ENCODE results near the gene GALC.
A peak's percentile ranks its signal among the peaks of the same experiment; 100 is the strongest.
"Not testable (repeated sequence)": the region's sequence is repeated elsewhere in the genome, so short reads cannot be mapped to it uniquely, and the experiment has no call there.

The GALC gene

DNA sequence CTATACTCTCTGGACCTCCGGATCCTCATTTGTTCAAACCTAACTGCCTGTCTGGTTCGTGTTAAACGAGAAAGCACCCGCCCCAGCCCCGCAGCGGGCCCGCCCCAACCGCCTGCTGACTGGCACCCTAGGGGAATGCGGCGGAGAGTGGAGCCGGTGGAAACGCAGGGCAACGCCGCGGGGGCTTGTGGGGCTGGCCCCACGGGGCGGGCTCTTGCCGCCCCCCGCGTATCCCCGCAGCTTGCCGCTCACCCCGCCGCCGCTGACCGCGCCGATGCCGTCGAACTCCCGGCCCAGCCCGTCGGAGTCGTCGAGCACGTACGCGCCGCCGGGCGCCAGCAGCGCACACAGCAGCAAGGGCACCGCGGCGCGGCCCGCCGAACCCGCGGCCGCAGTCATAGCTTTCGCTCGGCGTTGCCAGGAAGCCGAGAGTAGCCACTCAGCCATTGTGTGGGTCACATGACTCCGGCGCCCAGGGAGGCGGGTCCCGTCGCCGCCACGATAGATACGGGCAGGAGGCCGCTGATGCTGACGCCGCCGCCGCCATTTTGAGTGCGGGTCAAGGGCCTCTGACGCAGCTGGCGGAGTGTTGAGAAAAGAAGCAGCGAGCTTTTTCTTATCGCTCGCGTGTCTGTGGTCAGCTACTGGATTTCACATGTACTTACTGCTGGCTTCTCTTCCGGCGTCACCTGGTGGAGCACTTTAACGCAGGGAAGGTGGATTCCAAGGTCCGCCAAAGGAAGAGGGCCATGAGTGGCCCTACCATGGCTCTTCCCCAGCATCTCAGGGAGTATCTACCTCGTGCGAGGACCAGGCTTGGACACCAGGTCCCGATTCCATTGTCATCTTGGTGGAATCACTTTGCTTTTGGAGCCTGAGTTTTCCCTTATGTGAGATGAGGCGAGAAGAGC, at the start of gene GALC:
GALC (minus strand) TSS at position 465 of the 911 bp plus-strand sequence; CDS start at position 447, 18 bp downstream.
- peak; percentile 62 for DNase-seq (ENCODE audit: low read depth, low spot score)

DNA sequence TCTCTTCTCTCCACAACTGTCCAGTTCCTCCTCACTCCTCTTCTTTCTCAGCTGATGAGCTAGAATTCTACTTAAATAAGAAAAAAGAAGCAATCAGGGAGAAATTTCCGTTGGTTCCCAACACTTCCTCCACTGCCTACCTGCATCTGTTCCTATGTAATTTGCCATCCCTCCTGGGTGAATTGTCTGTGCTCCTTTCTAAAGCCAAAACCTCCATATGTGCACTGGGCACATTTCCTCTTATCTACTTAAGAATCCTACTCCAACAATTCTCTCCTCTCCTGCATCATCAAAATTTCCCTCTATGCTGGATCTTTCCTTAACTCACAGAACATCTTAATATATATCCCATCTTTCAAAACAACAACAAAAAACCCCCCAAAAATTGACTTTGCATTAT, 47.2 kb upstream of the GALC start:
- no peak for DNase-seq (ENCODE audit: low read depth, low spot score)

DNA sequence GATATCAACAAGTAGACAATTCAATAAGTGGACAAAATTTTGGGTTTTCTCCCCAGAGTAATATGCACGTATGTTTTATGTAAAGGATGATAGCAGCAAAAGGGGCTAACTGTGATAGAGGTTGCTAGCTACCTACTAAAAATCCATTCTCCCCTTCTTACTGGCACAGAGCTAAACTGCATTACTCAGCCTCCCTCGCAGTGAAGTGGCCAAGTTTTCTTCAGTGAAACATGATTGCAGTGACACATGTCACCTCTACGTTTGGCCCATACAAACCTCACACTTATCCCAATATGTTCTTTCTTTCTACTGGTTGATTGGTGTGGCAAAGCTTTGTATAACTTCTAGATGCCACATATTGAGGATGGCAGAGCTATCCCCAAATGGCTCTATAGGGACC, 46.2 kb upstream of the GALC start:
- DNase-seq (ENCODE audit: low read depth, low spot score) = no peak

DNA sequence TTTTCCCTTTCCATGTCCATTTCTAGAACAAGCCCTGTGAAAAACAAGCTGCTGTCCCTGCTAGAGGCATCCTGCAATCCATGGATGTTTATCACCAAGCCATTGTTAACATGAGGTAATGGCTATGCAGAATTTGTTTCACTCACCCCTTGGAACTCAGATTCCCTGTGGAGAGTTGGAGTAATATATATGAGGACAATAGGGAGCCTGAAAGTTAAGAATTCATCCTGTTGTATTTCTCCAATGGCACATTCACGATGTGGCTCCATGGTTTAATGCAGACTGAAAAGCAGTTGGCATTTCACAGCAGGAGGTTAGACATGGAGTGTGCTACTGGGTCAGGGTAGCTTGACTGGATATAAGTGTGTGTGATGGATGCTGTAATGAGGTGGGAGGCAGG, 44.3 kb upstream of the GALC start:
- DNase-seq (ENCODE audit: low read depth, low spot score) = no peak

DNA sequence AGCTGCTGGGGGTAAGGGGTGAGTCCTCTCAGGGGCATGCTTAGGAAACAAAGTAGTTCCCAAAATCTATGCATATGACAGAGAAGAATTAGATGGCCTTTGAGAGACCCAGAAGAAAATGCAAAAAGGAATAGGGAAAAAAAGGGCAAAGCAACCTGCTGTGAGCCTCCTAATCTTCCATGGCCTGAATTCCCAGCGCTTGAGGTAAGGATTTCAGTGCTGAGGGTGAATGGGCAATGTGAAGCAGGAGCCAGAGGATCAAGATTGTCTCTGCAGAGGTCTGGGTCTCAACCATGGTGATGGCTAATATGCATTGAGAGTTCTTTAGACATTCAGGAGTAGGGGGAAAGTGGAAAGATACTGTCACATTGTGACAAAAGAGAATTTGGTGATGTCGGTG, 43.4 kb upstream of the GALC start:
- no peak for DNase-seq (ENCODE audit: low read depth, low spot score)

DNA sequence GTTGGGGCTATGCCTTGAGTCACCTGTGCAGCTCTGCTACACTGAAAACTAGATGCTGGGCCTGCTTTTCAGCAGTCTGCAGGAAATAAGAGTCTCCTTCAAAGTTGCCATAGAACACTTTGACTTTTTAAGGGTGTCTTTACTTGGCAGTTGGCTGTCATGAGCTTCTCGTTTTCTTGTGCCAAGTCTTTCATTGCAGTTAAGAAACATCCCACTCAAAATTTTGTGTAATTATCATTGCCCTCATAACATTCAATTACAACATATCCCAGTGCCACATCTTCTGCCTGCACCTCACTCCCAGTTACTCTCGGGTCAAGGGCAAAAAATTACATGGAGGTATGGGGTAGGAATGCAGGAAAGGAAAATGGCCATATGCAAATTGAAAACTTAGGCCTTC, 41.1 kb upstream of the GALC start:
- no peak for DNase-seq (ENCODE audit: low read depth, low spot score)

DNA sequence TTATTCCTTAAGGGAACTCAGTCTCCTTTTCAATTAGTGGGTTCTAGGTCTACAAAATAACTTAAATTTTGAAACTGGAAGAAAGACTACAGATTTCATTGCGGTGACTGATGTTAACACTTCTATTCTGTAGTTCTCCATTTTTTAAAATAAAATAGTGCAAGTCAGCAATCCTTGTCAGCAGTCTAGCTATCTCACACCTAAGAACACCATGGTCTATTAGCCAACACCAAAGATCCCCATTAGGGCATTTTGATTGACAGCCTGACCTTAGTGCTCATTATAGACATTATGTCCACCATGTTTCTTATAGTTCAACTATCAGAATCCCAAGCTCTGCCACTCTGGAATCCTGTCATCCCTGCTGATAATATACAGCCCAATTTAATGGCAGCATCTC, 39.4 kb upstream of the GALC start:
- no peak for DNase-seq (ENCODE audit: low read depth, low spot score)

DNA sequence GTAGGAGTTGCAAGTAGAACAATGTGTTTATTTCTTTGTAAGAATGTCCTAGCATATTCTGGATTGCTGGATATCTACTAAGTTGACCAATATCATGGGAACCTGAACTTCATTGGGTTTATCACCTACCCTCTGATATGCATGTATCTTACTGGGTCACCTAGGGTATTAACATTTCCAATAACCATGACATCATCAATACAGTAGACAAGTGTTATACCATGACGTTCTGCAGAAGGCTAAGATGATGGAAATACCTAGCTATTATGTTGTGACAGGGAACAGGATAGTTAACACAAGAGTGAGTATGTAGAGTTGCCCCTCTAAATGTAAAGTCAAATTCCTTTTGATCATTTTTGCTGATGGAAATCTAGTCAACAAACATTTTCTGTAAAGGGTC, 37.9 kb upstream of the GALC start:
- no peak for DNase-seq (ENCODE audit: low read depth, low spot score)

DNA sequence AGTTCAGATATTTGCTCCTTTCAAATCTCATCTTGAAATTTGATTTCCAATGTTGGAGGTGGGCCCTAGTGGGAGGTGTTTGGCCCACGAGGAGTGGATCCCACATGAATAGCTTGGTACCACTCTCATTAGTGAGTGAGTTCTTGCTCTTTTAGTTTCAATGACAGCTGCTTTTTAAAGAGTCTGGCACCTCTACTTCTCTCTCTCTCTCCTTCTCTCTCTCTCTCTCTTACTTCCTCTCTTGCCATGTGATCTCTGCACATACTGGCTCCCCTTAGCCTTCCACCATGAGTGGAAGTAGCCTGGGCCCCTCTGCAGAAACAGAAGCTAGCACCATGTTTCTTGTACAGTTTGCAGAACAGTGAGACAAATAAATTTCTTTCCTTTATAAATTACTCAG, 37.1 kb upstream of the GALC start:
- no peak for DNase-seq (ENCODE audit: low read depth, low spot score)

DNA sequence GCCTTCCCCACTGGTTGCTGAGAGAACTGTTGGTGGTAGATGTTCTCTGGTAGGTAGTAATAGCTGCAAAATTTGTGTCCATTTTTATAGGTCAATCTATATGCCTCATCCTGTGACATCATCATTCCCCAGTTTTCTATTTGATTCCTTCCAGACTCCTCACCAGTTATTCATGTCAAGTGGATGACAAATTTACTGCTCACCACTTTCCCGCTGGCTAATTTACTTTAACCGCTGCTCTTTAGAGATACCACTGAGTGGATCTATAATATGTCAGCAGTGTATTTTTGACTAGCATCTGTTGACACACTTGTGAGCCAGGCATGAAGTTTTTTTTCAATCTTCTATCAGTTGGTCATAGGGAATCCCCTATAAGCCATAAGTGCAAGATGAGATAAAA, 36.5 kb upstream of the GALC start:
- no peak for DNase-seq (ENCODE audit: low read depth, low spot score)

DNA sequence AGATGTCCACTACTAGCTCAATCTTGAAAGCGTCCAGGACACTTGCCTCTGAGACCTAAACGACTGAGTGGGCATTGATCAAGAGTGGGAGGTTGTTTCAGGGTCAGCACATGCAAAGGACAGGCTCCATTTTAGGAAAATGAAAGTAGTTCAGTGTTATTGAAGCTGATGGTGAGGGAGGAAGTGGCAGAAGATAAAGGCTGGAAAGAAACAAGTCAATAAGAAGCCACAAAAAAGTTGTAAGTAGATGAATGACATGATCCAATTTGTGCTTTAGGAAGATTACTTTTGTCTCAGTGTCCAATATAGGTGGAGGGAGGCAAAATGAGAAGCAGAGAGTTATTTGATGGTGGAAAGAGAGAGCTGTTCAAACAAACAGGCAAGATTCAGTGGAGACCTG, 33.9 kb upstream of the GALC start:
- no peak for DNase-seq (ENCODE audit: low read depth, low spot score)

DNA sequence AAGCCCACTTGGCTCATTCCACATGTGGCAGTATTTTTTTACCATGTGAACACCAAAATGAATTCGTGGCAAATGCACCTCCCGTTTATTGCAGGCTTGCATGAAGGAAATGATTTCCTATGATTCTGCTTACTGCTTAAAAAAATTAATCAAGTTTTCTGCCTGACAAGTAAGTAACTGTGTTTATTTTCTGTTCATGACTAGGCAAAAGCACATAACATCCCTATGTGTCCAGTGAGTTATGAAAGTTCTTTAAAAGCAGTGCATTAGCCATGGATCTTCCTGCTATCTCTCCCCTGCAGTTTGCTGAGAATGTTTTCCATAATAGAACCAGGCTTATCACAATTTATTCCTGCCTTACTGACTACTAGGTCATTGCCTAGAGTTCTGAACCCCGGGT, 32.3 kb upstream of the GALC start:
- no peak for DNase-seq (ENCODE audit: low read depth, low spot score)

DNA sequence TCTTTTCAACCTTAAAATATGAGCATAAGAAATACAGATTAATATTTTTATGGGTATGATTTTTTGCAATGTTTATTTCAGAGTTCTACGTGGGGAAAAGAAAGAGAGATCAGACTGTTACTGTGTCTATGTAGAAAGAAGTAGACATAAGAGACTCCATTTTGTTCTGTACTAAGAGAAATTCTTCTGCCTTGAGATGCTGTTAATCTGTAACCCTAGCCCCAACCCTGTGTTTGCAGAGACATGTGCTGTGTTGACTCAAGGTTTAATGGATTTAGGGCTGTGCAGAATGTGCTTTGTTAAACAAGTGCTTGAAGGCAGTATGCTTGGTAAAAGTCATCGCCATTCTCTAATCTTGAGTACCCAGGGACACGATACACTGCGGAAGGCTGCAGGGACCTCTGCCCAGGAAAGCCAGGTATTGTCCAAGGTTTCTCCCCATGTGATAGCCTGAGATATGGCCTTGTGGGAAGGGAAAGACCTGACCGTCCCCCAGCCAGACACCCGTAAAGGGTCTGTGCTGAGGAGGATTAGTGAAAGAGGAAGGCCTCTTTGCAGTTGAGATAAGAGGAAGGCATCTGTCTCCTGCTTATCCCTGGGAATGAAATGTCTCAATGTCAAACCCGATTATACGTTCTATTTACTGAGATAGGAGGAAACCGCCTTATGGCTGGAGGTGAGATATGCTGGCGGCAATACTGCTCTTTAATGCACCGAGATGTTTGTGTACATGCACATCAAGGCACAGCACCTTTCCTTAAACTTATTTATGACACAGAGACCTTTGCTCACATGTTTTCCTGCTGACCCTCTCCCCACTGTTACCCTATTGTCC, 31.5 kb upstream of the GALC start:
- DNase-seq (ENCODE audit: low read depth, low spot score) = not testable (repeated sequence)

DNA sequence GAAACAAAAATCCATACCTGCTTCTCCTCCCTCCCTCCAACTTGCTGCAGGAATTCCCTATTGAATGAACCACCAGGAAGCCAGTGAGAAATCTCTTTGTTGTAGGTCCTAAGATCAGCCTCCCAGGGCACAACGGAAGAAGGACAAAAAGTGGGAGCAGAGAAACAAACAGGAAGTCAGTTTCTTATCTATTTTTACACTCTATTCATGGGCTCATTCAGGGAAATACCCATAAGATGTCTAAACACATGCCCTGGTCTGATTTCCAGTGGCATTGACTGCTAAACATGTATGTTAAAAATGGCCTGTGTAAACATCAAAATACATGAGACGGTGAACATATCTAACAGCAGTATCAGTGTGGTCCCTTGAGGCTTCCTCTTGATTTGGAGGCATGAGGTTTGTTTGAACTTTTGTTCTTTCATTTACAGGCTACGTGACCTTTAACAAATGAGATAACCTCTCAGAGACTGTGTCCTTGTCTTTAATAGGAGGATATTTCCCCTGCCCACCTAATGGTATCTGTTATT, 30.7 kb upstream of the GALC start:
- DNase-seq (ENCODE audit: low read depth, low spot score) = no peak

DNA sequence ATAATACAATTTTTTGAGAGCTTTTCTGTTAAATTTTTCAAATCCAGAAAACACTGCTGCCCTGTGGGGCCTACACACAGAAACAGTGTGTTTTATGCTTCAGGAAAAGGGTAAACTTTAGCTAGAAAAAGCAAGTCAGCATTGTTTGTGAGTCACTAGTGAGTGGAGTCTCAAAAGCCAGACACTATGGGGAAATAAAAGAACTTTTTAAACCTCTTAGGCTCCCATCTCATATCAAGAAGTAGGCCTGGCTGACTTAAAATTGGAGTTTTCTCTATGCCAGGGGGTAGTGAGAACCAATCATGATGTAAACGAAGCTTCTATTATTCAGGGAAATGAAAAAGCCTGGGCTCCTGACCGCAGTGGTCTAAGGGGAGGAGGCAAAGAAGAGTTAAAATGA, 24.6 kb upstream of the GALC start:
- DNase-seq (ENCODE audit: low read depth, low spot score) = no peak

DNA sequence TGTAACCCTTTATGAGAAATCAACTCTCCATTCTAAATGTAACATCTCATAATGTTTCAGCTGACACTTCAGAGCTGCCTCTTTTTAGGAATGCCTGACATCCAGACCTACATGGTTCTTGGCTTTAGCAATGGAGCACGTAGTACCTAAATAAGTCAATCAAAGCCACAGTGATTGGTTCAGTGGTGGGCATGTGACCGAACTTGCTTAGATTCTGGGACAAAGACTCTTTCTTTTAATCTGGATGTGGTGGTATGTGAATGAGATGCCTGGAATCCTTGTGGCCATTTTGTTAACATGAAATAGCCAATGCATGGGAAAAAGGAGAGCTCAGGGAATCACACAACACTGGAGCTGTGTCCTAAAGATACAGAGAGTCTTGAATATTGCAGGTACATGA, 23.8 kb upstream of the GALC start:
- no peak for DNase-seq (ENCODE audit: low read depth, low spot score)

DNA sequence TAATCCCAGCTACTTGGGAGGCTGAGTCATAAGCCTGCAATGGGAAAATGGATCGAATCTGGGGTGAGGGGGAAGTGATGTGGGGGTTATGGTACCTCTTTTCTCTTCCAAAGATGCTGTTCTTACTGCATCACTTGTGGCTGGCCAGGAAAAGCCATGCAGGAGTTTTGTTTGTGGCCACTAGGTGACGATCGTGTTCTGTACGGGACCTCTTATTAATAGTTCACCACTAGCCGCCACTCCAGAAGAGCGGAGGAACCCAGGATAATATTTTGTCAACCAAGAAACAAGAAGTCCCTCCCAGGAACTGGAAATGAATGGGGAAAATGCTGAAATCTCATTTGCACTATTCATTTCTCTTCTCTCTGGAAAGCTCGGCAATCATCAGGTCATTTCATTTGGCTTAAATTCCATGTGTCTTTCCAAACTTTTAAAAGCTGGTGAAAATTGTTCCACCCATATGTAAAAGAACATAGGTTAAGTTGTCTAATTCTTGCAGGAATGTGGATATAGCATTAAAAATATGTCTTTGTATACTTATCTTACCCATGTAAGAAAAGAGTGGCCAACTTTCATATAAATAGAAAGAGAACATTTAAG, 20.9 kb upstream of the GALC start:
- DNase-seq (ENCODE audit: low read depth, low spot score) = peak; percentile 10

DNA sequence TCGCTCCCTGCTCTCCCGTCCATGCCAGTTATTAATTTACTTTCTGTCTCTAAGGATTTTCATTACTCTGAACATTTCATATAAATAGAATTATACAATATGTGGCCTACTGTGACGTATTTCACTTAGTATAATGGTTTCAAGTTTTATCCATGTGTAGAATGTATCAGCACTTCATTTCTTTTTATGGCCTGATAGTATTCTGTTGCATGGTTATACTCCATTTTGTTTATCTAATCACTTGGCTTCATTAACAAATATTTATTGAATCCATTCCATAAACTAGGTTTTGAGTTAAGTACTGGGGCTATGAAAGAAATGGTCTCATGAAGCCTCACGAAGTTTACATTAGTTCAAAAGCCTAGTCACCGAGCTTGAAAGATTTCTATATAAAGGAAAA, 19.5 kb upstream of the GALC start:
- no peak for DNase-seq (ENCODE audit: low read depth, low spot score)

DNA sequence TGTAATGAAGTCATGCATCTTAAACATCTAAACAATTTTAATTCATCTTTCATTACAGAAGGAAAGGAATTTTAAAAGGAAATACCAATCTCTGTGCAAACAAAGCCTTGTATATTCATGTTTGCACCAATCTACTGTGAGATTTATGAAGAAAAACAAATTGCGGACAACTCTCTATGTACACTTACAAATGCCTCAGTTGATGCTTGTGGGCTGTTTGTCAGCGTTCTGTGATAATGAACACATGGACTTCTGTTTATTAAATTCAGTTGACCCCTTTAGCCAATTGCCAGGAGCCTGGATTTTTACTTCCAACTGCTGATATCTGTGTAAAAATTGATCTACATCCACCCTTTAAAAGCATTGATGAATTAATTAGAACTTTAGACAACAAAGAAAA, 17.3 kb upstream of the GALC start:
- no peak for DNase-seq (ENCODE audit: low read depth, low spot score)

DNA sequence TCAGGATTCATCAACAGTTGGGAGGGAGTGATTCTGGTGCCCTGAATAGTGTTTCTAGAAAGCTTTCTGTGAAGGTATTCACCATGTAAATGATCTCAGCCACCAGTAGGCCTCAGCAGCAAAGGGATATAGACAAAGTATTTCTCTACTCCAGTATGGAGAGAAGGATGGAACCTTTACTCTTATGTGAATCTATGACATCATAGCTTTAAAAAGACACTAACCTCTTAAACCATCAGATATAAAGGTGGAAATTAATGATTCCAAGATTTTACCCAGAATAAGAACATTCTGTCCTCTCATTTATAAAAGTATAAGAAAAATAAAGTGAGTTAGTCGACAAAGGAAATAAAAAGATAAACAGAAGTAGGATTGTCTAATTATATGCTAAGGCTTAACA, 16.5 kb upstream of the GALC start:
- DNase-seq (ENCODE audit: low read depth, low spot score) = no peak

DNA sequence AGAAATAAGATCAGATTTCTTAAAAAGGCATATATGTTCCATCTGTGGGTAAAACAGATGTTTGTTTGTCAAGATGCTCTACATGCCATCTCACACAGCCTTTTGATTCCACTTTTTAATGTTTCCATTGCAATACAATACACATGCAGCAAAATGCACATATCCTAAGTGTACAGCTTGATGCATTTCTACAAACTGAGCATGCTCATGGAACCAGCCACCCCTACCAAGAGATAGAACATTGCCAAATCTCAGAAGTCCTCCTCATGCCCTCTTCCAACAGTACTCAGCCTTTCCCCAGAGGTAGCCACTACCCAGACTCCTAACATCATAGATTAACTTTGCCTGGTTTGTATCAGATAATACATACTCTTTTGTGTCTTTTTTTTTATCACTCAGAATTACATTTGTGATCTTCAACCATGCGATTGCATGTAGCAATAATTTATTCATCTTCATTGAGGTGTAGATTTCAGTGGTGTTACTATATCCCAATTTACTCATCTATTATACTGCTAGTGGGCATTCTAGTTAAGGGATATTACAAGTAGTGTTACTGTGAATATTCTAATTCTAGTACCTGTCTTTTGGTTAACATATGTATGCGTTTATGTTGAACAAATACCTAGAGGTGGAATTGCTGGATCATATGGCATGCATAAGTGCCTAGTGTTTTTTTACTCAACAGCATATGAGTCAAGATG, 15.2 kb upstream of the GALC start:
- DNase-seq (ENCODE audit: low read depth, low spot score) = no peak

DNA sequence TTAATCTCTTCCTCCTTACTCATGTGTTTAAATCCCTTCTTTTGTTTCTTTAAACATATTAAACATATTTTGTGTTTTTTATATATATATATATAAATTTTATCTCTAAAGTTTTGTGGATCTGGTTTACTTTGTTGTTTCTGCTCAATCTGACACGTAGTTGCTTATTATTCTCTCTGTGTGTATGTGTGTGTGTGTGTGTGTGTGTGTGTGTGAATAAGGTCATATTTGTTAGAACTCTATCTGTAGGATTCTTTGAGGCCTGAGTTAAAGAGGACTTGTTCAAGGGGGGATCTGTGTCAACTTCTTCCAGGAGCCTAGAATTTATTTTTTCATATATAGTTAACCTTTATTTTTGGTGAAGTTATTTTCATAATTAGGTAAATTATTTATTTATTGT, 14.6 kb upstream of the GALC start:
- DNase-seq (ENCODE audit: low read depth, low spot score) = no peak

All from smooth muscle cell of the brain vasculature (primary cell).